Kidney (tissue), 14 donors: ENCODE results near the gene SLC16A9. TPM values are rescaled to one million over a fixed set of nuclear protein-coding genes. Genes with fewer than 3 reads are reported as not detected.

Experiments used
- DNase-seq, 5 donors: peaks; one replicate each; pipeline ENCODE4 v3.0.0-alpha.2; 2013 to 2020
- FAIRE-seq: peaks from 2 replicates; lab custom pipeline; 2012; peaks lifted over from hg19 to GRCh38; lab: Jason Lieb, UNC
- H3K27ac ChIP-seq, 2 donors: one replicate each; pipeline ENCODE4 v1.7.0; 2013; ENCODE audit warnings: low read depth in 2 of 2, low read length in 2 of 2, inconsistent platforms in 1 of 2
- H3K27me3 ChIP-seq: one replicate; pipeline ENCODE4 v1.7.1; 2013; ENCODE audit warnings: low read length, inconsistent platforms; ENCODE audit not compliant: control insufficient read depth, insufficient read depth
- H3K36me3 ChIP-seq, 3 donors: one replicate each; pipeline versions ENCODE4 v1.7.0 to v1.7.1; 2013; ENCODE audit warnings: low read length in 3 of 3, control low read depth in 1 of 3, inconsistent platforms in 1 of 3; ENCODE audit not compliant: insufficient read depth in 3 of 3, control insufficient read depth in 2 of 3
- H3K4me1 ChIP-seq, 3 donors: one replicate each; pipeline versions ENCODE4 v1.7.0 to v1.7.1; 2013; ENCODE audit warnings: low read length in 3 of 3, inconsistent platforms in 1 of 3, low read depth in 1 of 3; ENCODE audit not compliant: control insufficient read depth in 2 of 3, insufficient read depth in 2 of 3
- H3K4me3 ChIP-seq, 3 donors: one replicate each; pipeline versions ENCODE4 v1.7.0 to v1.8.1; 2013; ENCODE audit warnings: low read length in 3 of 3, control low read depth in 1 of 3, inconsistent platforms in 1 of 3
- H3K9ac ChIP-seq, 3 donors: one replicate each; pipeline versions ENCODE4 v1.7.0 to v1.7.1; 2013; ENCODE audit warnings: low read length in 3 of 3, control low read depth in 1 of 3, inconsistent platforms in 1 of 3
- H3K9me3 ChIP-seq, 3 donors: one replicate each; pipeline versions ENCODE4 v1.7.0 to v1.7.1; 2013; ENCODE audit warnings: low read length in 3 of 3, control low read depth in 1 of 3, inconsistent platforms in 1 of 3; ENCODE audit not compliant: control insufficient read depth in 2 of 3, insufficient read depth in 1 of 3
- intact Hi-C: fragments of 100-400 bp; cut with DNase I; formaldehyde crosslinking; loops from one replicate; pipeline ENCODE4 v1.11.1; 2022
- polyA plus RNA-seq: library from polyadenylated mRNA; stranded (reverse); fragments of 350-450 nt; fragmentation: Illumina TruSeq; extraction: RNeasy Lipid Tissue Mini Kit (QIAGEN cat#74804); gene quantifications from one replicate; pipeline ENCODE4 v1.2.3, GENCODE V29; 2014; ENCODE audit warnings: low read depth, low replicate concordance; ENCODE audit not compliant: insufficient read depth
- total RNA-seq: library from RNA; stranded (reverse); fragmentation: NEBNext Ultra II Directional; extraction: Animal tissue kit (Norgen Biotek cat#: 25700); gene quantifications from one replicate; pipeline ENCODE4 v1.2.1, GENCODE V29; 2021
- TF ChIP-seq, protein P1 (sequence below): IDR thresholded peaks from 3 replicates; pipeline ENCODE4 v1.5.1; 2012; ENCODE audit warnings: mild to moderate bottlenecking, moderate library complexity, borderline replicate concordance; ENCODE audit not compliant: insufficient read depth; ENCODE audit errors: extremely low read depth
- donor health status: control.
- donor health status: control.
- donor health status: control.
- donor health status: control.
- donor health status: control.
- donor health status: DM: yes; HTN: yes; CAD: no.
- donor health status: Normal renal cell carcinoma (clear cell type).

The SLC16A9 gene
- total and polyA plus RNA-seq, 2 donors from 2014 or later = 15.5 to 91.1 TPM

DNA sequence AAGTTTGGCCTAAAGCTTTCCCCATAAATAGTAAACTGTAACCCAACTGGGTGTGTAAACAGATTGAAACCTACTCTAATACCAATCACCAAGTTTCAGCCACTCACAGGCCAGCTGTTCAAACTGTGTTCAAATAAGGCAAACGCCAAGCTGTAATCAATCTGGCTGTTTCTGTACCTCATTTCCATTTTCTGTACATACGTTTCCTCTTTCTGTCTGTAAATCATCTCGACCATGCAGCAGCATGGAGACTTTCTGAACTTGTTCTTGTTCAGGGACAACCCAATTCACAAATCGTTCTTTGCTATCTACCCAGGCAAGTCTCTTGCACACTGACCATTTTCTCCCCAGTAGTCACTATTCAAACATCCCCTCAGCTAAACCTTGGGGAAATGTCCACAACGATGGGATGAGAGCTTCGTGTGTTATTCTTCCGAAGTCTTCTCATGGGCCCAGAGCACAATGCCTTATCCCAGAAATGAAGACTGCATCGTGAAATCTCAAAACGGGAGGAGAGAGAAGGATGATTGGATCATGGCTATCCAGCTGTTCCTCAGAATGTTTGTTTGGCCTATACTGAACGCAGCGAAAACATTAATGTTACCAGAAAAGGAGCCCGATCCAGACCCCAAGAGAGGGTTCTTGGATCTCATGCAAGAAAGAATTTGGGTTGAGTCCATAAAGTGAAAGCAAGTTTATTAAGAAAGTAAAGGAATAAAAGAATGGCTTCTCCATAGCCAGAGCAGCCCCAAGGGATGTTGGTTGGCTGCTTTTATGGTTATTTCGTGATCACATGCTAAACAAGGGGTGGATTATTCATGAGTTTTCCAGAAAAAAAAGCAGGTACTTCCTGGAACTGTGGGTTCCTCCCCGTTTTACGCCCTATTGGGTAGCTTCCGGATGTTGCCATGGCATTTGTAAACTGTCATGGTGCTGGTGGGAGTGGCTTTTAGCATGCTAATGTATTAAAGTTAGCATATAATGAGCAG lies 86.2 kb downstream of the SLC16A9 start:
- Histone ChIP-seq H3K27ac (no peak overlapping the region), H3K36me3 (no peaks in the 10 kb centered on the region), H3K27me3 (no peaks in the 10 kb centered on the region), H3K4me1 (peaks cover 0 to 2% (median 0%) of the 10 kb centered on the region in 3 donors), H3K4me3 (no peak overlapping the region), H3K9me3 (no peaks in the 10 kb centered on the region), H3K9ac (no peak overlapping the region)
- no peak for FAIRE-seq
- TF ChIP-seq, protein P1, sequence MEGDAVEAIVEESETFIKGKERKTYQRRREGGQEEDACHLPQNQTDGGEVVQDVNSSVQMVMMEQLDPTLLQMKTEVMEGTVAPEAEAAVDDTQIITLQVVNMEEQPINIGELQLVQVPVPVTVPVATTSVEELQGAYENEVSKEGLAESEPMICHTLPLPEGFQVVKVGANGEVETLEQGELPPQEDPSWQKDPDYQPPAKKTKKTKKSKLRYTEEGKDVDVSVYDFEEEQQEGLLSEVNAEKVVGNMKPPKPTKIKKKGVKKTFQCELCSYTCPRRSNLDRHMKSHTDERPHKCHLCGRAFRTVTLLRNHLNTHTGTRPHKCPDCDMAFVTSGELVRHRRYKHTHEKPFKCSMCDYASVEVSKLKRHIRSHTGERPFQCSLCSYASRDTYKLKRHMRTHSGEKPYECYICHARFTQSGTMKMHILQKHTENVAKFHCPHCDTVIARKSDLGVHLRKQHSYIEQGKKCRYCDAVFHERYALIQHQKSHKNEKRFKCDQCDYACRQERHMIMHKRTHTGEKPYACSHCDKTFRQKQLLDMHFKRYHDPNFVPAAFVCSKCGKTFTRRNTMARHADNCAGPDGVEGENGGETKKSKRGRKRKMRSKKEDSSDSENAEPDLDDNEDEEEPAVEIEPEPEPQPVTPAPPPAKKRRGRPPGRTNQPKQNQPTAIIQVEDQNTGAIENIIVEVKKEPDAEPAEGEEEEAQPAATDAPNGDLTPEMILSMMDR = no peak
- DNase-seq = no peak
- intact Hi-C loops = no loop called here

DNA sequence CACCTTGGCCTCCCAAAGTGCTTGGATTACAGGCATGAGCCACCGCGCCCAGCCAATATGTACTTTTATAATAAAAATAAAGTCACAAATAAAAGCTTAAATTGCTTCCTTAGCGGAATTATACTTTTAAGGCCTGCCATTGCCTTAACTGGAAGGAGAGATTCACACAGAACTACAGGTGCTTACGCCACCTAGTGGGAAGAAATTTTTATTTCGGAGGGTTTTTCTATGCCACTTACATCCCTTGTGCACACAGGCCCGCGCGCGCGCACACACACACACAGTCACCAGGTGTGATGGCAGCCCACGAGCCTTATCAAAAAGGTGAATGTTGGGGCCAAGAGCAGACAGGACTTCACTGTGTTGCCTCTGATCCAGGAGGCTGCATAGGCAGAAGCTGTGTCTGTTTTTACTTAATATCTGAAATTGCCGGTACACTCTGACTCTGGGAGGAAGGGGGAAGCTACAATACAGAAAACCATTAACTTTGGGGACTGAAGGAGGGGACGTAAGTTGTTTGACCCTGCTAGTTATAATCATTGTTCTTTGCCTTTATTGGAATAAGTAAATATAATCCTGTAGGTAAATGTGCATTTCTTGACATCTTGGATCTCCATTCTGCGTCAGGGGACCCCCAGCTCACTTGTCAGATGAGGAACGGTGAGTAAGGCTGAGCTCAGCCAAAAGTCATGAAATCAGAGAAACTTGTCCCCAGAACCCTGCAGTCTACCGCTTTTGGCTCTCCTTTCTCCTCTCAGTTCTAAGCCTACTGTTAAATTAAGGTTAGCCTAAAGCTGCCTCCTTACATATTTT lies 87.1 kb downstream of the SLC16A9 start:
- Histone ChIP-seq H3K9me3 (no peaks in the 10 kb centered on the region), H3K4me1 (peaks cover 0 to 2% (median 0%) of the 10 kb centered on the region in 3 donors), H3K4me3 (no peak overlapping the region), H3K9ac (no peak overlapping the region), H3K36me3 (no peaks in the 10 kb centered on the region), H3K27ac (no peak overlapping the region), H3K27me3 (no peaks in the 10 kb centered on the region)
- peak in 4 of 5 donors; percentile 39 to 86 (median 71) for DNase-seq
- TF ChIP-seq, protein P1 = peak; percentile 52
- intact Hi-C loops = no loop called here
- no peak for FAIRE-seq

DNA sequence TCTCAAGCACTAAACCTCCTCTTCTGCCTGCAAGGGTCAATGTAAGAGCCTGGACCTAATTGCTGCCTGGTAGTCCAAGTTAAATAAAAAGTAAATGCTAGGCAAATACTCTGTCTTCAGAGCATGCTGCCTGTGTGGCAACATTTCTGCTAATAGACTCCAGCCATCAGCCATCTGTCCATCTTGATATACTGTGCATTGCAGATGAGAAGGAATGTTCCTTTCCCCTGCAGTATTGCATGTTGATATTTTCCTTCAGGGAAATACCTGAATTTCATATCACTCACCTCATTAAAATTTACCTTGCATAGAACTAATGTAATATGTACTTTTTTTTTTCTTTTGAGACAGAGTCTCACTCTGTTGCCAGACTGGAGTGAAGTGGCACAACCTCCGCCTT lies 87.9 kb downstream of the SLC16A9 start:
- Histone ChIP-seq H3K27me3 (no peaks in the 10 kb centered on the region), H3K9ac (no peak overlapping the region), H3K36me3 (no peaks in the 10 kb centered on the region), H3K27ac (no peak overlapping the region), H3K4me3 (no peak overlapping the region), H3K9me3 (no peaks in the 10 kb centered on the region), H3K4me1 (peaks cover 0 to 2% (median 0%) of the 10 kb centered on the region in 3 donors)
- FAIRE-seq = no peak
- intact Hi-C loops = no loop called here
- TF ChIP-seq, protein P1 = no peak
- no peak for DNase-seq
